GM13976 (cell line): ENCODE results near the gene MYCL.
A peak's percentile ranks its signal among the peaks of the same experiment; 100 is the strongest.

Experiments used
- DNase-seq: peaks from one replicate; pipeline ENCODE4 v3.0.0; 2012; ENCODE audit warnings: low spot score
- in situ Hi-C: fragments of 300-500 bp; cut with MboI; formaldehyde crosslinking; loops from one replicate; pipeline ENCODE4 v1.12.0; 2022; ENCODE audit warnings: low sequenced_read_pairs, mixed read lengths, inconsistent platforms; ENCODE audit not compliant: unreplicated experiment
- TF ChIP-seq, protein P1 (sequence below): IDR thresholded peaks from 2 replicates; pipeline ENCODE4 v1.5.1; 2012; ENCODE audit warnings: borderline replicate concordance, mild to moderate bottlenecking; ENCODE audit not compliant: insufficient read depth; ENCODE audit errors: extremely low read depth, missing control alignments, control extremely low read depth

MYCL gene

DNA sequence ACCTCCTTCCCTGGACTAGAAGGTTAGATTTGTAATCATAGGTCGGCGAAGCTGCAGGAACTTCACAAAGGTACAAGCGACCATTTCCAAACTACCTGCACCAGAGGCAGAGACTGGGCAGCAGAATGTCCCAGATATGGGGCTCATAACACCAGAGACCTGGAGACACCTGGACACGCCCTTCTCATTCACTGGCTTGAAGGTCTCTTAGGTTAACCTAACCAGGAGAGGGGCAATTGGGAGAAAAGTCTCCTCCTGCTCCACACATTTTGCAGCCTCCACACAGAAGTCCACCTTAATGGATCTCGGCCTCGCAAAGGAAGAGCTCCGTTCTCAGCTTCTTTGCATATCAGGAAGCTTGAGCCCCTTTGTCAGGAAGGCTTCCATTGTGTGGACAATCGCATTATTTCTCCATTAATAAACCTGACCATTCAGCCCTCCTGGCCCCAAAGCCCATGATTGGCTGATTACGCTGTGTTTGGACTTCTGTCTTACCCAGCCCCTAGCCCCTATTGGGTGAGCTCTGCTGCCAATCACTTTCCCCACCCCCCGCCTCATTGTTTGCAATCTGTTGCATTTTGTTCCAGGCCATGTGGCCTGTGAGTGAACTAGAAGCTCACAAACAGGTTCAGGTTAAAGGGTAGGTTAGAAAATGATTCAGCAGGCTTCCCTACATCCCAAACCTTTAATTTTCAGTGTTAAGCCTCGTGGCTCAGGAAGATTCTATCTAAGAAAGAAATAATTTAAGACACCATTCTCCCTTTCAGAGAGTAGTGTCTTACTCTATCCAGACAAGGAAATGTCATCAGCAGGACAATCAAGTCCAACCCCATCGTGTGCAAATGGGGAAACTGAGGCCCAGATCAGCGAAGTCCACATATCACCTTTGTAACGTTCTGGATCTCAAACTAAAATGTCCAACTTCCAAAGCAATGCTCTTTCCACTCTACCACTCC is 2.8 kb downstream of the MYCL start:
- in situ Hi-C loops: no loop called here
- DNase-seq: peak; percentile 70
- TF ChIP-seq, protein P1, sequence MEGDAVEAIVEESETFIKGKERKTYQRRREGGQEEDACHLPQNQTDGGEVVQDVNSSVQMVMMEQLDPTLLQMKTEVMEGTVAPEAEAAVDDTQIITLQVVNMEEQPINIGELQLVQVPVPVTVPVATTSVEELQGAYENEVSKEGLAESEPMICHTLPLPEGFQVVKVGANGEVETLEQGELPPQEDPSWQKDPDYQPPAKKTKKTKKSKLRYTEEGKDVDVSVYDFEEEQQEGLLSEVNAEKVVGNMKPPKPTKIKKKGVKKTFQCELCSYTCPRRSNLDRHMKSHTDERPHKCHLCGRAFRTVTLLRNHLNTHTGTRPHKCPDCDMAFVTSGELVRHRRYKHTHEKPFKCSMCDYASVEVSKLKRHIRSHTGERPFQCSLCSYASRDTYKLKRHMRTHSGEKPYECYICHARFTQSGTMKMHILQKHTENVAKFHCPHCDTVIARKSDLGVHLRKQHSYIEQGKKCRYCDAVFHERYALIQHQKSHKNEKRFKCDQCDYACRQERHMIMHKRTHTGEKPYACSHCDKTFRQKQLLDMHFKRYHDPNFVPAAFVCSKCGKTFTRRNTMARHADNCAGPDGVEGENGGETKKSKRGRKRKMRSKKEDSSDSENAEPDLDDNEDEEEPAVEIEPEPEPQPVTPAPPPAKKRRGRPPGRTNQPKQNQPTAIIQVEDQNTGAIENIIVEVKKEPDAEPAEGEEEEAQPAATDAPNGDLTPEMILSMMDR: no peak

DNA sequence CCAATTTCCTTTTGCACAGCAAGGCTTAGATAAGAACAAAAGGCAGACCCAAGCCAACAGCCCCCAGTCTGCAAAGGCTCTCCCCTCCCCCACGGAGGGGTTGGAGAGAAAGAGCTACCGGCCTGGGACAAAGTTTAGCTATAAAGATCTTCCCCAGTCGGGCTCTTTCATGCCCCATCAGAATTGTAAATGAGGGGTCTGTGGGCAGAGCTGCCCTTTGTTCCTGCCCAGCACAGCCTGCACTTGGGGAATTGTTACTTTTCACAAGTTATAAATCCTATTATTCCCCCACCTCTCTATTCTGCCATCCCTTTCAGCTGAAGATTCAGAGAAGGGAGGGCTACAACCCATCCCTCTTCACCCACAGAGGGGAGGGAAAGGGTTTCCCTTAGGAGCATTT is 3.5 kb downstream of the MYCL start:
- in situ Hi-C loops: no loop called here
- DNase-seq: no peak
- TF ChIP-seq, protein P1: no peak

DNA sequence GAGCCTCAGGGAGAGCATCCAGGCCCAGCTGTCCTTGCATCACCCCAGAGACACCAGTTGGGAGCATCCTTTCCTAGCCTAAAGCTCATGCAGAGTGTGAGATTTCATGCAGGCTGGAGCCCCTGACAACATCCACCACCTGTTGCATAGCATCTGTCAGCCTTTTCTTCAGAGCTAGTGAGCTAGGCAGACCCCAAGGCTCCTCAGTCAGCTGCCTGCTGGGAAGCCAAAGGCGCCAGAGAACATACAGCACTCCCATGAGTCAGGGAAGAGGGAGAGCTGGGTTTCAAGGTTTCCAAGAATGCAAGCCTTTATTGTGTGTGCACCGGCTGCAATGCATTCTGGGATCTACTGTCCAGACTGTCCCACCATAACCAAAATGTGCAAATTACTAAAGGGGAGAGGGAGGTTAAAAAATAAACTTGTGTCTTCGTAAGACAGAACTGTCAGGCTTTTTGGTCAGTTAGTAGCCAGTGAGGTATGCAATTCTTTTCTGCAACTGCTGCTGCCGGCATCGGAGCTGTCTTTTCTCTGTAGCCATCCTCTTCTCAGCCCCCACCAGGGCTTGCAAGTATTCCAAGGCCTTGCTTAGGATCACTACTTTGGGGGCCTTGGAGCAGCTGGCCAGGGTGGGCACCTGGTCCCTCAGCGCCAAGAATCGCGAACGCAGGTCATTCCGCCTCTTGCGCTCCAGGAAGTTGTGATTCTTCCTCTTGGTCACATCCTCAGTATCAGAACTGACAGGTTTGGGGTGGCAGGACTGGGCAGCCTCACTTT is 4.6 kb downstream of the MYCL start:
- DNase-seq: no peak
- TF ChIP-seq, protein P1: no peak
- in situ Hi-C loops: no loop called here

DNA sequence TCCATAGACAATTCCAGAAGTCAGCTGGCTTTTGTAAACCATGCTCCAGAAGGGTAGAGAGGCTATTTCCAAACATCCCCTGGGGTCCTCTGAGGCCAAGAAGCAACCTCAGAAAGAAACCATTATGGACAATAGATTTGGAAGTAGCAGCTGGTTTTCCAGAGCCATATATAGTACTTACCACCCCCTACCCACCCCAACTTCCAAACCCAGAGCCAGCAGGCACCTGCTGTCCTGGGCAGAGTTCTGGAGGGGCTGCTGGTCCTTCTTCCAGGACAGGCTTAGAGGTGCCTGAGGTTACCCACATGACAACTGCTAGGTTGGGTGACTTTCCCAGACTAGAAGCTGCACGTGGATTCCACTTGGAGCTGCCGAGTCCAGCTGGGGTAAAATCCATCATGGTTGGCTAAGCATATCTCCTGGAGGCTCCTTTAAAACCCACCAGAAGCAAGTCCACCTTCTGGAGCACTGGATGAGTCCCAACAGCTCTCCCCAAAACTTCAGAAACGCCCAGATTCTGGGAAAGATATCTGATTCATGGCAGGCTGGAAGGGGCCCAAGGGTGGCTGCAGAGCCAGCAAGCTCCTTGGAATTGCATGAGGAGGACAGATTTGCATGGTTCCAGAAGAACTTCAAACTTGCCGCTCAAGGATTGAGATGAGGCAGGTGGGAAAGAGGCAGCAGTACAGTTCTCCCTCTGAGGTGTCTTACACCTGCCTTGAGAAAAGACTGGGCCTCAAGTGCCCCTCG is 5.8 kb downstream of the MYCL start:
- in situ Hi-C loops: no loop called here
- DNase-seq: no peak
- TF ChIP-seq, protein P1: no peak

DNA sequence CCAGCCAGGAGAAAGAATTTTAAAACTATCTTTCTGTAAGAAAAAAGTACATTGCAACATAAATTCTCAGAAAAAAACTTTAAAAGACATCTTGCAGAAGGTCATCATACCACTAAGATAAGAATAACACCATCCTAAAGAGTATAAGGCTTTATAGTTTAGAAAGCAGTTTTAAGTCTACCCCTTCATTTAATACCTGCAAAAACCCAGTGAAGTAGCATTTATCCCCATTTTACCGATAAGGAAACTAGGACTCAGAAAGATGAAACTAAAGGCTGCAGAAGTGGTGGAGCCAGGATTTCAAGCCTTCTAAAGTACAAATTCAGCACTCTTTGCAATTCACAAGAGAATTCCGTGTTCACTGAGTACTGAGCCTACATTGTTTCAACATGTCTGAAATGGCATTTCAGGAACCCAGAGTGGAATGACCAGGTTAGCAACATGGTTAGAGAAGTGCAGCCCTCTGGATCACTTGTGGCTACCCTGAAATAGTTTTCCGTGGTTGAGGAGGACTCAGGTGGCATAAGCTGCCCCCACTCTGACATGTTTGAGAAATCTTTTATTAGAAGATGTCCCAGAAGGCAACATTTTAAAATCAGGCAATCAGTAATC is 6.7 kb downstream of the MYCL start:
- in situ Hi-C loops: no loop called here
- DNase-seq: no peak
- TF ChIP-seq, protein P1: no peak
